SU-DHL-6 (cell line): ENCODE data around the gene SCLT1.

Experiments
- CTCF ChIP-seq: fragments of 200-600 bp; sonication (generic); IDR thresholded peaks from one replicate; pipeline ENCODE4 v1.5.1; 2017; ENCODE audit warnings: antibody characterized with exemption, mild to moderate bottlenecking, low read length, moderate library complexity; ENCODE audit not compliant: insufficient read depth, poor library complexity, severe bottlenecking
- EZH2phosphoT487 ChIP-seq: fragments of 200-600 bp; sonication (generic), shearing (Covaris generic); conservative IDR thresholded peaks from 2 replicates; pipeline ENCODE4 v1.6.1; 2018; ENCODE audit warnings: mild to moderate bottlenecking, antibody characterized with exemption, low read length, moderate library complexity, mixed read lengths

- TF ChIP-seq CTCF (no peak), EZH2phosphoT487 (no peak)
These were observed 17.6 kb upstream of the SCLT1 start for GRCh38 chr4:129110931-129111330.
